Fibroblast of pulmonary artery (primary cell): Measurements from ENCODE around the gene BRME1.
A peak's percentile ranks its signal among the peaks of the same experiment; 100 is the strongest.

ENCODE experiments used
- DNase-seq: peaks from one replicate; pipeline ENCODE4 v3.0.0-alpha.2; 2010; ENCODE audit warnings: low read depth
- H3K4me3 ChIP-seq: replicated peaks from 2 replicates; pipeline ENCODE4 v1.5.1; 2011; ENCODE audit warnings: low read depth, mild to moderate bottlenecking, control low read depth, low read length, moderate library complexity
- TF ChIP-seq, protein P1 (sequence below): IDR thresholded peaks from 2 replicates; pipeline ENCODE4 v1.5.1; 2011; ENCODE audit warnings: mild to moderate bottlenecking, control low read depth, low read length, inconsistent platforms; ENCODE audit errors: missing control alignments

Gene BRME1

DNA sequence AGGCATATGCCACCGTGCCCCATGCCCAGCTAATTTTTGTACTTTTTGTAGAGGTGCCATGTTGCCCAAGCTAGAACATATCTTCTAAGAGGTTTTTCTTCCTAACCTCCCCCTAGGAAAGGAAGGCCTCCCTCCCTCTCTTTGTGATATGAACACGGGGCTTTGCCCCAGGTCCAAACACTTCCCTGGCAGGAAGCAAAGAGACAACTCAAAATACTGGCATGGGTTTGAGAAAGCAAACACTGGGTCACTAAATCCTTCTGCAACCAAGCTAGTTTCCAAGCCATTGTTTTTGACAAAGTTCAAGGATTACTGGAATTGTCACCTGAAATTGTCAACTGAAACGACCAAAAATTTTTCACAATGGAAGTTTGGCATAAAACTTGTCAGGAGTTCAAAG is 8.9 kb upstream of the BRME1 start:
- TF ChIP-seq, protein P1, sequence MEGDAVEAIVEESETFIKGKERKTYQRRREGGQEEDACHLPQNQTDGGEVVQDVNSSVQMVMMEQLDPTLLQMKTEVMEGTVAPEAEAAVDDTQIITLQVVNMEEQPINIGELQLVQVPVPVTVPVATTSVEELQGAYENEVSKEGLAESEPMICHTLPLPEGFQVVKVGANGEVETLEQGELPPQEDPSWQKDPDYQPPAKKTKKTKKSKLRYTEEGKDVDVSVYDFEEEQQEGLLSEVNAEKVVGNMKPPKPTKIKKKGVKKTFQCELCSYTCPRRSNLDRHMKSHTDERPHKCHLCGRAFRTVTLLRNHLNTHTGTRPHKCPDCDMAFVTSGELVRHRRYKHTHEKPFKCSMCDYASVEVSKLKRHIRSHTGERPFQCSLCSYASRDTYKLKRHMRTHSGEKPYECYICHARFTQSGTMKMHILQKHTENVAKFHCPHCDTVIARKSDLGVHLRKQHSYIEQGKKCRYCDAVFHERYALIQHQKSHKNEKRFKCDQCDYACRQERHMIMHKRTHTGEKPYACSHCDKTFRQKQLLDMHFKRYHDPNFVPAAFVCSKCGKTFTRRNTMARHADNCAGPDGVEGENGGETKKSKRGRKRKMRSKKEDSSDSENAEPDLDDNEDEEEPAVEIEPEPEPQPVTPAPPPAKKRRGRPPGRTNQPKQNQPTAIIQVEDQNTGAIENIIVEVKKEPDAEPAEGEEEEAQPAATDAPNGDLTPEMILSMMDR: no peak
- DNase-seq: no peak
- no peak overlapping the region for H3K4me3 ChIP-seq

DNA sequence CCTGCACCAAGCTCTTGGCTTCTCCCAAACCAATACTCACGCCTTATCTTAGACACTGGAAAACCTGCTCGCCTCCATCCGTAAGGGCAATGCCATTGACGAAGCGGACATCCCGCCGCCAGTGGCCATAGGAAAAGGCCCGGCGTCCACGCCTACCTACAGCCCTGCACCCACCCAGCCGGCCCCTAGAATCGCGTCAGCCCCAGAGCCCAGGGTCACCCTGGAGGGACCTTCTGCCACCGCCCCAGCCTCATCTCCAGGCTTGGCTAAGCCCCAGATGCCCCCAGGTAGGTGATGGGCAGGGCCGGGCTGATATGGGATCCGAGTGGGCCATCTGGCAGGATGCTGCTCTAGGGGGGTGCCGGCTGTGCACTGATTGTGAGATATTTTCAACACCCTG is 7.4 kb upstream of the BRME1 start:
- TF ChIP-seq, protein P1: no peak
- no peak overlapping the region for H3K4me3 ChIP-seq
- DNase-seq: no peak

DNA sequence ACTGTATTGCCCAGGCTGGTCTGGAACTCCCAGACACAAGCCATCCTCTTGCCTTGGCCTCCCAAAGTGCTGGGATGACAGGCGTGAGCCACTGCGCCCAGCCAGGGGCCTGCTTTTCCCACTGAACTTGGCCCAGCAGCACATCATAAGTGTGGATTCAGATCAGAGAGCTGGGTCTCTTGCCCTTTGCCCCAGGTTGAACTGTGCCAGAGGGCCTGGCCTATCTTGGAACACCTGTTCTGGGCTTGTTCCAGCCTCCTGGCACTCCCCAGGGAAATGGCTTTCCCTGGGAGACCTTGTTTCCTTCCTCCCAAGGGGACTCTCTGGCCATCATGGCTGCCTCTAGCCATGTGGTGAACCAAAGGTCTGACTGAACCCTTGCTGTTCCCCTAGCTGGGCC is 3.5 kb upstream of the BRME1 start:
- H3K4me3 ChIP-seq: no peak overlapping the region
- TF ChIP-seq, protein P1: no peak
- DNase-seq: no peak

DNA sequence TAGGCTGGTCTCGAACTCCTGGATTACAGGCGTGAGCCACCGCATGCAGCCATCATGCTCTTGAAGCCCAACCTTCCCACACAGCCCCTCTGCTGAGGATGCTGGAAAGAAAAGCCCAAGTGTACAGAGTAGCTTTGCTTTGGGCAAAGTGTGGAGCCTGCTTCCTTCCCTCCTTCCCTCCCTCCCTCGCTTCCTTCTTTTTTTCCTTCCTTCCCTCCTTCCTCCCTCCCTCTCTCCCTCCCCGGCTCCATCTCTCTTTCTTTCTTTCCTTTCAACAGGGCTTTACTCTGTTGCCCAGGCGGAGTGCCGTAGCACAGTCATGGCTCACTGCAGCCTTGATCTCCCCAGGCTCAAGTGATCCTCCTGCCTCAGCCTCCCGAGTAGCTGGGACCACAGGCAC is 2.8 kb upstream of the BRME1 start:
- DNase-seq: no peak
- H3K4me3 ChIP-seq: no peak overlapping the region
- TF ChIP-seq, protein P1: no peak

DNA sequence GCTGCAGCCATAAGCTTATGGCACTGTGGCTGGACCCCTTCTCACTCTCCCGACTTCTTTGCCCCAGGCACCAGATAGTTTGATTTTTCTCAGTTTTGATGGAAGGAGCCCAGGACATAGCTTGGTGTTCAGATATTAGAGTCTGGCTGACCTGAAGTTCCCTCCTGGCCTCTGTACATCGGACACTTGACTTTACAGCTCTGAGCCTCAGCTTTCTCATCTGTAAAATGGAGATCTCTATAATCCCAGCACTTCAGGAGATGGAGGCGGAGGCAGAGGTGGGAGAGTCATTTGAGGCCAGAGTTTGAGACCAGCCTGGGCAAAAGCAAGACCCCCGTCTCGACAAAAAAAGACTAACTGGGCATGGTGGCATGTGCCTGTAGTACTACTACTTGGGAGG is 993 bp upstream of the BRME1 start:
- TF ChIP-seq, protein P1: no peak
- peak overlapping the region; percentile 79 for H3K4me3 ChIP-seq

DNA sequence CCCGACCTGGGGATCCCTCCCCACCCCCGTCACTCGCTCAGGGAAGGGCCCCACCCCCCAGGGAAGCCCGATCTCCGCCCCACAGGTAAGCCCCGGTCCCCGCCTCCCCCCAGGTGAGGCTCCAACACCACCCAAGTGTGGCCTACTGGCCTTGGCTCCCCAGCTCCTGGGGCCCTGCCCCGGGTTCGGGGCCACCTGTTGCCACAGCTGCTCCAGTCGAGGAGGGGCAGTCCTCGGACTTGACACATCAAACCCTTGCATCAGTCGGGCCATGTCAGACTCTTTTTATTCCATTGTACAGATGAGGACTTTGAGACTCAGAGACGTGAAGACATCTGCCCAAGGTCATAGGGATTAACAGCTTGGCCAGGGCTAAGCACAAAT is 596 bp upstream of the BRME1 start:
- TF ChIP-seq, protein P1: no peak
- H3K4me3 ChIP-seq: peak overlapping the region; percentile 79
- DNase-seq: no peak

More for the DNA sequence above, 993 bp upstream of the BRME1 start:
- no peak for DNase-seq

DNA sequence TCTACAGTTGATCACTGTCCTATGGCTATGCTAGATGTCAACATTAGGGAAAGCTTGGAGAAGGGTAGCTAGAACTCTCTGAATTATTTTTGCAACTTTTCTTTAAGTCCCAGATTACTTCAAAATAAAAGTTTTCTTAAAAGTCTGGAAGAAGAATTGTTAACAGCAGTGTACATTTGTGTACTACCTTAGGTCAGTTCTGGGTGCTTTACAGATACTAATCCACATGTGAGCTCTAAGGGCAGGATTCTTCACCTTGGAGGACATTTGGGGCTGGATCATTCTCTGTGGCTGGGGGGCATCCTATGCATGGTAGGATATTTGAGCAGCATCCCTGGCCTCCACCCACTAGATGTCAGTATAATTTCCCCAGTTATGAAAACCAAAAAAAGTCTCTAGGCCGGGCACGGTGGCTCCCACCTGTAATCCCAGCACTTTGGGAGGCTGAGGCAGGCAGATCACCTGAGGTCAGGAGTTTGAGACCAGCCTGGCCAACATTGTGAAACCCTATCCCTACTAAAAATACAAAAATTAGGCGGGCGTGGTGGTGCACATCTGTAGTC is 2.8 kb downstream of the BRME1 start:
- no peak overlapping the region for H3K4me3 ChIP-seq
- peak; percentile 20 for DNase-seq
- TF ChIP-seq, protein P1: peak; percentile 38
